HEK293T (cell line): ENCODE measurements around the gene MUL1.

Experiments
- BHLHE40 ChIP-seq: fragments of 450-650 bp; IDR thresholded peaks from 2 replicates; pipeline ENCODE4 v1.6.1; 2016; ENCODE audit warnings: mild to moderate bottlenecking, moderate library complexity, borderline replicate concordance
- SP1 ChIP-seq: fragments of 450-650 bp; IDR thresholded peaks from 2 replicates; pipeline ENCODE4 v1.6.1; 2017
- ZNF384 ChIP-seq: fragments of 450-650 bp; IDR thresholded peaks from 2 replicates; pipeline ENCODE4 v1.6.1; 2016

GRCh38 chr1:20492751-20493150, 15.2 kb downstream of the MUL1 start:
- TF ChIP-seq BHLHE40 (no peak), SP1 (no peak), ZNF384 (no peak)
